Measurements from ENCODE around the gene ETDA.

The ETDA gene

GRCh38 chrX:135275973-135276372 lies 24.1 kb downstream of the ETDA start:
- TF ChIP-seq, protein P1, sequence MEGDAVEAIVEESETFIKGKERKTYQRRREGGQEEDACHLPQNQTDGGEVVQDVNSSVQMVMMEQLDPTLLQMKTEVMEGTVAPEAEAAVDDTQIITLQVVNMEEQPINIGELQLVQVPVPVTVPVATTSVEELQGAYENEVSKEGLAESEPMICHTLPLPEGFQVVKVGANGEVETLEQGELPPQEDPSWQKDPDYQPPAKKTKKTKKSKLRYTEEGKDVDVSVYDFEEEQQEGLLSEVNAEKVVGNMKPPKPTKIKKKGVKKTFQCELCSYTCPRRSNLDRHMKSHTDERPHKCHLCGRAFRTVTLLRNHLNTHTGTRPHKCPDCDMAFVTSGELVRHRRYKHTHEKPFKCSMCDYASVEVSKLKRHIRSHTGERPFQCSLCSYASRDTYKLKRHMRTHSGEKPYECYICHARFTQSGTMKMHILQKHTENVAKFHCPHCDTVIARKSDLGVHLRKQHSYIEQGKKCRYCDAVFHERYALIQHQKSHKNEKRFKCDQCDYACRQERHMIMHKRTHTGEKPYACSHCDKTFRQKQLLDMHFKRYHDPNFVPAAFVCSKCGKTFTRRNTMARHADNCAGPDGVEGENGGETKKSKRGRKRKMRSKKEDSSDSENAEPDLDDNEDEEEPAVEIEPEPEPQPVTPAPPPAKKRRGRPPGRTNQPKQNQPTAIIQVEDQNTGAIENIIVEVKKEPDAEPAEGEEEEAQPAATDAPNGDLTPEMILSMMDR (IDR thresholded peaks at IDR 0.05) = no peak

DNA sequence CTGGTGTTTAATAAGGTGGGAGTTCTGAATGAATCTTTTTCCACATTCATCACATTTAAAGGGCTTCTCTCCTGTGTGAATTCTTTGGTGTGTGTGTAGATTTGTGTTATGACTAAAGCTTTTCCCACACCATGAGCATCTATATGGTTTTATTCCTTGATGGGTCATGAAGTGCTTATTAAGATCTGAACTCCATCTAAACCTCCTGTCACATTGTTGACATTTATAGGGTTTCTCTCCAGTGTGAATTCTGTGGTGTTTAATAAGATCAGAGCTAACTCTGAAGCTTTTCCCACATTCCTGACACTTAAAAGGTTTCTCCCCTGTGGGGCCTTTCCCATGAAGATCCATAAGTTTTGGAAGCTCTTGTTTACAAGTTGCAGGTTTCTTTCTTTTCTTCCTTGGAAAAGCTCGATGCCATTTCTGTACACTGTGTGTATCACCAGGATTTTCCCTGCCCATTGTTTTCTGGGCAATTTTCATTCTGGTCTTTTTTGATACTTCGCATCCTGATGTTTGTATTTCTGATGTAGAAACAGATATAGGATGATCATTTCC lies 35.5 kb downstream of the ETDA start:
- TF ChIP-seq, protein P1 (IDR thresholded peaks at IDR 0.05) = no peak

DNA sequence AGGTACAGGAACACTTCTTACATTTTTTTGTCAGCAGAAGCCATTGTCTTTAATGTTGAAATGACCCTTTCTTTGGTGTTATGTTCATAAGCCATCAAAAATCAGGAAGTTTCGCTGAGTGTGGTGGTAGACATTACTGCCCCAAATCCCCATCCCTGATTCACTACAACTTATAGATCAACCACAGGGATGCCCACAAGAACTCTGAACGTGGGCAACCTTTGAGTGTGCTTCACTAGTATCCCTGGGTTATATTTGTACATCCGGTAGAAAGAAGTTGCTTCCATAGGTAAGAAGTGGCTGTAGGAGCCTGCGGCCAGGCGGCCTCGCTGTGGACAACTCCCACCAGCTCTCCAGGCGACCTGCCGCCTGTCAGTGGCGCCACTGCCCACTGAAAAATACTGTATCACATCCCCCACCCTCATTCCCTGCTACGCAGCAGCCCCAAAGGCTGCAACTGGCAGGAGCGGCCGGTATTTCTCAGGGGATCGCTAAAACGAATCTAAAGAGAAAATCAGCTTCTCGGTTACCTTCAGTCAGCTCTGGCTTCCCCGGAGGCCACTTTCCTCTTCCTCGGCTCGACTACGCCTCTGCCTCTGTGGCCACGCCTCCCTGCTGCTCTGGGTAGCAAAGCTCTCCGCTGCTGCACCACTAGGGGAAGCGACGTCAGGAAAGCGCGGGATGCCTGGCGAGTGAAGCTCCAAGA lies 43.5 kb downstream of the ETDA start:
- TF ChIP-seq, protein P1 (IDR thresholded peaks at IDR 0.05) = no peak

- TF ChIP-seq, protein P1 (IDR thresholded peaks at IDR 0.05) = no peak
These were observed 44.1 kb downstream of the ETDA start for GRCh38 chrX:135295944-135296305.

GRCh38 chrX:135302269-135302873 lies 50.5 kb downstream of the ETDA start:
- TF ChIP-seq, protein P1 (IDR thresholded peaks at IDR 0.05) = no peak

Data from LNCAP (cell line).